HG03045 (cell line): Measurements from ENCODE around the gene MMP25.
A peak's percentile ranks its signal among the peaks of the same experiment; 100 is the strongest.

Experiments used
- ATAC-seq: cut with Tn5 transposase; IDR thresholded peaks from one replicate; pipeline ENCODE4 v1.9.1; 2021; ENCODE audit warnings: mild to moderate bottlenecking, moderate library complexity; ENCODE audit not compliant: unreplicated experiment

Gene MMP25

DNA sequence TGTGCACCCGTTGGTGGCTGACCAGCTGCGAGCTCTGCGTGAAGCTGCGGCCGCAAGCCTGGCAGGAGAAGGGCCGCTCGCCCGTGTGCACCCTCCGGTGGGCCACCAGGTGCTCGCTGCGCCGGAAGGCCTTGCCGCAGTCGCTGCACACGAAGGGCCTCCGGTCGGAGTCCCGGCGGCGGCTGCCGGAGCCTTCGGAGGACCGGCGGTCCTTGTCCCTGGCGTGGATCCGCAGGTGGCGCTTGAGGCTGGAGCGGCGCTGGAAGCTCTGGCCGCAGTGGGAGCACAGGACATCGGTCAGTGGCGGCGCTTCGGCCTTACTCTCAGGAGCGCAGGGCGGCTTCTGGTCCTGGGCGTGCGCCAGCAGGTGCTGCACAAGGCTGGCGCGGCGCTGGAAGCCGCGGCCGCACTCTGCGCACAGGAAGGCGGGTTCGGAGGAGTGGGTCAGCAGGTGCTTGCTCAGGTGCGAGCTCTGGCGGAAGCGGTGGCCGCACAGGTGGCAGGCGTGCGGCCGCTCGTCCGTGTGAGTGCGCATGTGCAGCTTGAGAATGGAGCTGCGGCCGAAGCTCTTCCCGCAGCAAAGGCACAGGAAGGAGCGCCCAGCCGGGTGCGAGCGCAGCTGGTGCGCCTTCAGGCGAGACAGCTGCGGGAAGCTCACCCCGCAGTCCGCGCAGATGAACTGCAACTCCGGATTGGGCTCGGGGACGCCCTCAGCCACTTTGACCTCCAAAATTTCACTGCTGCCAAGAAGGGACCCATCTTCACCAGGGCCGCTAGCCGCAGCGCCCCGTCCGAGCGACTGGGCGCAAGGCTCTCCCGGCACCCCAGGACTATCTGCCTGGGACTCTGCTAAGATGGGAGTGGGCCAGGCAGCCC, 43.6 kb downstream of the MMP25 start:
- ATAC-seq: no peak

GRCh38 chr16:3091551-3091950, 45.2 kb downstream of the MMP25 start:
- ATAC-seq: no peak

- ATAC-seq: no peak
Measured at GRCh38 chr16:3092501-3092941, 46.2 kb downstream of the MMP25 start.

DNA sequence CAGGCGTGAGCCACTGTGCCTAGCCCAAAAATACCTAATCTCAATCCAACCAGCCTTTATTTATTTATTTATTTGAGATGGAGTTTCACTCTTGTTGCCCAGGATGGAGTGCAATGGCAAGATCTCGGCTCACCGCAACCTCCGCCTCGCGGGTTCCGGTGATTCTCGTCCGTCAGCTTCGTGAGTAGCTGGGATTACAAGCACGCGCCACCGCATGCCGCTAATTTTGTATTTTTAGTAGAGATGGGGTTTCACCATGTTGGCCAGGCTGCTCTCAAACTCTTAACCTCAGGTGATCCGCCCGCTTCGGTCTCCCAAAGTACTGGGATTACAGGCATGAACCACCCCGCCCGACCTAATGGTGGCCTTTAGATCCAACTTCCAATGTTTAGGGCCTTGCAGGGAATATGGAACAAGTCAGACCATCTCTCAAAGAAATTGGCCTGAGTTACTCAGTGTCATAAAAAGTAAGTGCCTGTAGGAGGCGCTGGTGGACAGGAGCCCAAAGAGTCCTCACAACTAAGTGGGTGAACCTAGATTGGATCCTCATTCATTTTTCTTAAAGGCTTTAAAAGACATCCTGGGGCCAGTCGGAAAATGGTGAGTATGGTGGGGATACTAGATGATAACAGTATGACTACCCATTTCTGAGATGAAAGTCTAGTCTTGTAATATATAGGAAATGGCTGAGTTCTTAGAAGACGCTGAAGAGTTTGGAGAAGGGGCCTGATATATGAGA, 48.1 kb downstream of the MMP25 start:
- ATAC-seq: no peak

DNA sequence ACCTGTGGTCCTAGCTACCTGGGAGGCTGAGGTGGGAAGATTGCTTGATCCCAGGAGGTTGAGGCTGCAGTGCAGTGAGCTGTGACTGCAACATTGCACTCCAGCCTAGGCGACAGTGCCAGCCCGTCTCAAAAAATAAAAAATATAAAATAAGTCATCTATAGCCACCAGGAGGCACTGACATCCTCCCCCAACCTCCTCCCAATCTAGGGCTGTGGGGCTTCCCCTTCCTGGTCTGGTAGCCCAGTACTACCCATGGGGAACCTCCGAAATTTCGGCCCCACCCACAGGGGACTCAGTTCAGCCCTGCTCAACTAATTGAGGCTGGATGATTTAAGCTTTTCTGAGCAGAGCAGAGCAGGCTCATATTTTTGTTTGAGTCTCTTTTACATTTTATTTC, 49.5 kb downstream of the MMP25 start:
- ATAC-seq: no peak

DNA sequence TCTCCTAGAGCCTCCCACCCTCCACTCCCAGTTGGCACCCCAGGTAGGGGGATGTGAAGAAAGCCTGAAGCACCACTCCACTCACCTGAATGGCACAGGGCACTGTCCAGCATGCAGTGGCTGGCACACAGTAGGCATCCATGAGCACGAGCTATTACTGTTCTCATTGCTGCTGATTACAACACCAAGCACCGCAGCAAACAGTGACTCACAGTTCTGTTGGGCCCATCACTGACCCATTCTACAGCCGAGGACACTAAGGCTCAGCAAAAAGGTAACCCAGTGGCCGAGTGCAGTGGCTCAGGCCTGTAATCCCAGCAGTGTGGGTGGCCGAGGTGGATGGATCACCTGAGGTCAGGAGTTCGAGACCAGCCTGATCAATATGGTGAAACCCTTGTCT, 50.0 kb downstream of the MMP25 start:
- no peak for ATAC-seq

- no peak for ATAC-seq
Measured at GRCh38 chr16:3097266-3097665, 50.9 kb downstream of the MMP25 start.

DNA sequence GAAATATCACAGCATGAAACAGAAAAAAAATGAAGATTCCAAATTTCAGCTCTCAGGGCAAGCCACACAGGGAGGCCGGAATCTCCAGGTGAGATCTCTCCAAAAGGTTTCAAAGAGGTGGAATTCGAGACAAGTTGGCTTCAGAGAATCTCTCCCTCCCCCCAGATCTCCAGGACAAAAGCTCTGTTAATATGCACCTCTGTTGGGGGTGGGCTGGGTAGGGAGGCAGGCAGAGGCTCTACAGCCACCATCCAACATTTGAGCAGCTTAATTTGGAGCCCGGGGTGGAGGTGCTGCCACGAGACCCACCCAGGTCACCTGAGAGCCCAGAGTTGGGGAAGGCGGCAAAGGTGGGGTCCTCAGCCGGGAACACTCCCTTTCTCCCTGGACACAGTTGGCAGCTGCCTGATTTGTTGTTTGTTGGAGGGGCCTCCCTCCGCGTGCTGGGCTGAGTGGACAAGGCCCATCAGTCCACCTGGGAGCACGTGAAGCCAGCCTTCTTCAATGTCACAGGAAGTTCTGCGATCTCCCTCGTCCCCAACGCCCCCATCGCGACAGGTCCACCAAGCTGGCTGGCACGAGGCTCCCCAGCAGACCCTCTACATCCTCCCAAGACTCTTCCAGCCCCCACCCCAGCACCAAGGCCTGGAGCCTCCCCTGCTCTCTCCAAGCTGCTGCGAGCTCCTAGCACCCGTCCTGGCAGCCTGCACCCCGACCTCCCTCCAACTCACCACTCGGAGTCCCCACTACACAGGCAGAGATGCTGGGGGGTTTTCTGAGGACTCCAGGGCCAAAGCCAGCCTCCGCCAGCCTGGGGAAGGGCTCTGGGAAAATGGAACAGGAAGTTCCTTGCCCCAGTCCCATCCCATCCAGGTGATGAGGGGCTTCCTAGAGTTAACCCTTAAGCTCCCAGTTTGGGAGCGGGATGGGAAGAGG, 52.4 kb downstream of the MMP25 start, which contains the start of gene ZSCAN10:
Gene ZSCAN10 (minus strand): TSS at position 836 of the 936 bp plus-strand sequence. CDS start 6,357 bp downstream, outside the sequence.
- no peak for ATAC-seq

GRCh38 chr16:3099395-3099731, 53.0 kb downstream of the MMP25 start:
- ATAC-seq: no peak

DNA sequence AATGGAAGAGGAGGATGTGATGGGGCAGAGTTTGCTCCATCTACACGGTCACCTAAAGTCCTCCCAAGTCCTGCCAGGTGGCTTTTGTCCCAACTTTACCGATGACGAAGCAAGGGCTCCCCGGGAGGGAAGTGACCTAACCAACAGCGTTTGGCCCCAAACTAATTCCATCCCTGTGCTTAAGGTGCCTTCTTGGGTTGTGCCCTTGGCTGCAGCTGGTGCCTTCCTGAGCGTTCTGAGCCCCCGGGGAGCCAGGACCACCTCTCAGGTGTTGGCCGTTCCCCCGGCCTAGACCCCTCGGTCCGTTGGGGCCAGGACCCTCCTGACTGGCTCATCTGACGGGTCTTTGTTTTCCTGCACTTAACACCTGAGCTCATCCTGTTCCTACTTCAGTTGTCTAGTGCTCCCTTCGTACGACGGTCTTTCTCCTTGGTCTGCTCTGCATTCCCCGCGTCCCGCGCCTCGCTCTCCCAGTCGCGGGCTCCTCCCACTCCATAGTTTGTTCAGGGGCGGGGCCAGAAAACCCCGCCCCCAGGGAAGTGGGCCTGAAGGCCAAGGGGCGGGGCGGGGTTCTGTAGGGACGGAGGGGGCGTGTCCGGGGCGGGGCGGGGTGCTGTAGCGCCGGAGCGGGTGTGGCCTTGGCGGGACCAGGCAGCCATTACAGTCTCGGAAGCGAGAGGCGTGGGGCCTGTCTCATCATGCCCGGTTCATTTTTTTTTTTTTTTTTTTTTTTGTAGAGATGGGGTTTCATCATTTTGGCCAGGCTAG, 53.6 kb downstream of the MMP25 start:
- peak; percentile 55 for ATAC-seq

- no peak for ATAC-seq
Measured at GRCh38 chr16:3101018-3101840, 54.9 kb downstream of the MMP25 start.

- no peak for ATAC-seq
Measured at GRCh38 chr16:3101841-3102470, 55.6 kb downstream of the MMP25 start.

DNA sequence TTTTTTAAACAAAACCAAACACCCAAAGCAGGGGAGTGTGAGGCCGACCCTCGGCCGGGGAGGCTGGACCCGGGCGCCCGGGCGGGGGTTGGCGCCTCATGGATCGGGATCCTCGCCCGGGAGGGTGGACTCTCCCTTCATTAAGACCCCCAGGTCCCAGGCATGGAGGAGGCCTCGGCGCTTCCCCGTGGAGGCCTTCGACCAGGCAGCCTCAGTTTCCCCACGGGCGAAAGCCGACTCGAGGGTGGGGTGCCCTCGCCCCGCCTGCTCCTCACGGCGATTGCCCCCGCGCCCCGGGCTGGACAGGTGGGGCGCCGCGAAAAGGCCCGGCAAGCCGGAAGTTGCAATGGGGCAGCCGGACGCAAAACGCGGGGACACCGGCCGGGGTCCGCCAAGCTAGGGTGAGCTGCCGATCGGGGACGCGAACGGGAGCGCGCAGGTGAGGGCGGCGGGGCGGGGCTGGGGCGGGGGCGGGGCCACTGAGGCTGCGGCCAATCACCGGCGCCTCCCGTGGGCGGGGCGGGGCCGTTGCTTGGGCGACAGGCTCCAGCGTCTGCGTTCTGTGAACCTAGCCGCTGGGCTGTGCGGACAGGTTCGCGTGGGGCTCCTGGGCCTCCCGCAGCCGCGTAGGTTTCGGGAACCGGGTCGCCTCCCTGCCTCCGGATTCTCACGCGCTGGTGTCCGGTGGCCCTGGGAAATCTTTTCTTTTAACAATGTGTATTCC, 60.0 kb downstream of the MMP25 start:
- peak; percentile 85 for ATAC-seq
